ENCODE measurements around the gene ZPR1. TPM values are rescaled to one million over a fixed set of nuclear protein-coding genes. Genes with fewer than 3 reads are reported as not detected.

Gene ZPR1
- polyA plus RNA-seq, 1 donor: 41.3 TPM

DNA sequence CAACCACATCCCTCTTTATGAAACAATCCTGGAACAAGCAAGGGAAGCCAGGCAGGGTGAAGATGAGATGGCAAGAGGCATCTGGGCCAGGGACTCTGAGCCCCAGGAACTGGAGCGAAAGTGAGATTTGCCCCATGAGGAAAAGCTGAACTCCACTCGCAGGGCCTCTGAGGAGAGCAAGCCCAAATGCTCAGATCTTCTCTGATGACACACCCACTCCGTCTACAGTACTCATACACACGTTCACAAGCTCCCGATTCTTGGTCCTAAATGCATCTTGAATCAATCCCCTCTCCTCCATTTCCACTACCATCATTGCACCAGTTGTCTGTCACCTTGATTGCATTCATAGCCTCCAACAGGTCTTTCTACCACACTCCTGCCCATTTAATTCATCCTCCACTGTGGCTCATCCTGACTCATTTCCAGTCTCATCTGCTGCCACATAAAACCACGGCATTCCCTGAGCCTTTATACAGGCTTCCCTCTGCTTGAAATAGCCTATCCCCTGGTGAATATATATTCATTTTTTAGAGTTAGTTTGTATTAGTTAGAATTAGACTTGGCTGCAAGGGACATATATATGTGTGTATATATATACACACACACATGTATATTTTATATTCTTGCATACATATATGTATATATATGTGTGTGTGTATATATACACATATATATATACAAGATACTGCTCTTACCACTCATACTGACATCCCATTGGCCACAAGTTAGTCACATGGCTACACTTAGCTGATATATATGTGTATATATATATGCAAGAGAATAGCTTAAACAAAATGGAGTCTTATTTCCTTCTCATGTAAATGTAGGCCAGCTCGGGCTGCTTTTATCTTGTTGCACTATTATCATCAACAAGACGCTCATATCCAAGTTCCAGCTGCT, 5.3 kb upstream of the ZPR1 start:
- no CpG with 5 or more reads among the region's 8 CpGs for WGBS (ENCODE audit: insufficient coverage, low lambda C conversion rate)

DNA sequence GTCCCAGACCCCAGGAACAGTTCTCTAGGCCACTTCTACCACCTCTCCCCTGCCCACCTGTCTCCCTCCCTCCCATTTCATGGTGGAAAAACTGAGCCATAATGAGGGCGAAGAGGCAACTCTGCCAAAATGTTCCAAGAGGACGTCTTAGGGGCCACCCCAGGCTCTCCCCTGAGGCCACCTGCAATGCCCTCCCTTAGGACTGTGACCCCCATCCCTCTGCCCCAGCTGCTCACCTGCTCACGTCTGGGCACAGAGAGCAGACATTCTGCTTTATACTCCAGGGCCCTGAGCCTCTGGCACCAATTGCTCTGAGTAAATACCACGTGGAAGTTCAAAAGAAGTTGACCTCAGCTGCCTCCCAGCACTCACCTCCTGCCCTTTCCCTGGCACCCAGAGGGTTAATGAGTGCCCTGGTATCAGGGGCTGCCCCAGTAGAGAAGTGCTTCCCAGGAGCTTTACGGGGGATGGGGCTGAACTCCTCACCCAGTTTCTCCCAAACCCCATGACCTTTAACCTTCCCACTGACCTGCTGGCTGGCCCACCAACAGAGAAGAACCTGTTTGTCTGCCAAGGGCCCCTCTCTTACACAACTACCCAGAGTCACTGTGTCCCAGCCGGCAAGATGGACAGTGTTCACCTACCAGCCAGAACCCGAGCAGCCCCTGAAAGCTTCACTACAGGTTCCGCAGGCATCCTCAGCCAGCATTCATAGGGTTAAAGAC, 4.5 kb upstream of the ZPR1 start:
- Histone ChIP-seq H3K9me3 (ENCODE audit: control insufficient read depth, low read depth, low read length) (no peaks in the 10 kb centered on the region), H3K4me3 (ENCODE audit: low read length) (no peak overlapping the region), H3K27me3 (ENCODE audit: control insufficient read depth, insufficient read depth, low read length) (no peaks in the 10 kb centered on the region), H3K36me3 (ENCODE audit: control insufficient read depth, insufficient read depth, low read length) (no peaks in the 10 kb centered on the region), H3K4me1 (ENCODE audit: control insufficient read depth, insufficient read depth, low read length) (peaks cover 31% of the 10 kb centered on the region), H3K27ac (ENCODE audit: low read length) (no peak overlapping the region)
- WGBS (ENCODE audit: insufficient coverage, low lambda C conversion rate): no CpG with 5 or more reads among the region's 8 CpGs
- DNase-seq: no peak

More for the DNA sequence above, 5.3 kb upstream of the ZPR1 start:
- H3K4me3 ChIP-seq (ENCODE audit: low read length): no peak overlapping the region
- no peaks in the 10 kb centered on the region for H3K36me3 ChIP-seq (ENCODE audit: control insufficient read depth, insufficient read depth, low read length)
- peaks cover 31% of the 10 kb centered on the region for H3K4me1 ChIP-seq (ENCODE audit: control insufficient read depth, insufficient read depth, low read length)
- no peak overlapping the region for H3K27ac ChIP-seq (ENCODE audit: low read length)
- no peak for DNase-seq
- no peaks in the 10 kb centered on the region for H3K27me3 ChIP-seq (ENCODE audit: control insufficient read depth, insufficient read depth, low read length)
- no peaks in the 10 kb centered on the region for H3K9me3 ChIP-seq (ENCODE audit: control insufficient read depth, low read depth, low read length)

DNA sequence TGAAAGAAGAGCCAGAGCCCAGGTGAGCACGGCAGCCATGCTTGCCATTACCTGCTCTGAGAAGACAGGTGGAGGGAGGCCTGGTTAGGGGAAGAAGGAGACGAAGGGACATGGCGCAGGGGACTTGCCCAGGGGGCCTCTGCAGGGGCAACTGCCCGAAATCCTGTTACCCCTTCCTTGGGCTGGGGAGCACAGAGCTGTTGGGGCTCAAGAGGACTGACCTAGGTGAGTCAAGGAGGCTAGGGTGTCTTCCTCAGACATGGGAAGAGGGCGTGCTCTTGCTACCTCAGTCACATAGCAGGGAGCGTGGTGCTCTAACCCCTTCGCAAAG, 4.0 kb upstream of the ZPR1 start, which contains the start of gene APOA5:
Gene APOA5 (minus strand): TSS at position 67 of the 331 bp plus-strand sequence. CDS start 19 bp downstream, at position 48.
- Histone ChIP-seq H3K4me3 (ENCODE audit: low read length) (no peak within 1 kb of the TSS), H3K36me3 (ENCODE audit: control insufficient read depth, insufficient read depth, low read length) (no peaks in the 10 kb centered on the region), H3K27ac (ENCODE audit: low read length) (no peak within 1 kb of the TSS), H3K4me1 (ENCODE audit: control insufficient read depth, insufficient read depth, low read length) (peaks cover 32% of the 10 kb centered on the region), H3K9me3 (ENCODE audit: control insufficient read depth, low read depth, low read length) (no peaks in the 10 kb centered on the region), H3K27me3 (ENCODE audit: control insufficient read depth, insufficient read depth, low read length) (no peaks in the 10 kb centered on the region)
- DNase-seq: no peak
- whole genome bisulfite sequencing (ENCODE audit: insufficient coverage, low lambda C conversion rate): no CpG with 5 or more reads among the region's 7 CpGs

DNA sequence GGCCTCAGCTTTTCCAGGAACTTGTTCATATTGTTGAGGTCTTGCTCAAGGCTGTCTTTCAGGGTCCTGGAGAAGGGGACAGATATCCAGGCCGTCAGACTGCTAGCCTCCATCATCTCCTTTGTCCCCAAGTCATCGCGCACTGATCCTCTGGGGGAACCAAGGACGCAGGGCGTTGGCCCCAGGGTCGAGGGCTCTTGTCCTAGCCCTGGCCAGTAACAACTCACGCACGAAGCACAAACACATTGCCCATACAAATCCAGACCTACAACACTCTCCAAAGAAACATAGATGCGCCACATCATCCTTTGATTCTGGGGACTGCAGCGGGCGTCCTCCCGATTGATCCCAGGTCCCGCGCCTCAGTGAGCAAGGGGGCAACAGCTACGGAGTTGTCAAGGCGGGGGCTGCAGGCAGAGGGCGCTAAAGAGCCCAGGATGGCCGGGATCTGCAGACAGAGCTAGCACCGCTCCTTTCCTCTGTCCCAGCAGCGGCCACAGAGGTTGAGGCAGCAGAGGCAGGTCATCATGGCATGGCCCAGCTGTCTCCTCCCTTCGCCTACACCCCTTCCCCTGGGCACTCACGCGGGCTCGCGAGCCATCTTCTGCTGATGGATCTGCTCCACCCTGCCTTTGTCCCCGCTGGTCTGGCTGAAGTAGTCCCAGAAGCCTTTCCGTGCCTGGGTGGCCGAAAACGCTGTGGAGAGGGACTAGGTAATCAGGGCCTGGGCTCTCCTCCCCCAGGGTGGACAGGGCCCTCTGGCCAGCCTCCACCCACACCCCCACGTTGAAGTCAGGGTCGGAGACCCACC, 3.4 kb upstream of the ZPR1 start:
- DNase-seq: peak; percentile 55 to 65
- Histone ChIP-seq H3K36me3 (ENCODE audit: control insufficient read depth, insufficient read depth, low read length) (peaks cover 2% of the 10 kb centered on the region), H3K4me3 (ENCODE audit: low read length) (no peak overlapping the region), H3K27ac (ENCODE audit: low read length) (no peak overlapping the region), H3K9me3 (ENCODE audit: control insufficient read depth, low read depth, low read length) (no peaks in the 10 kb centered on the region), H3K27me3 (ENCODE audit: control insufficient read depth, insufficient read depth, low read length) (no peaks in the 10 kb centered on the region), H3K4me1 (ENCODE audit: control insufficient read depth, insufficient read depth, low read length) (peaks cover 34% of the 10 kb centered on the region)
- 0% methylated on average over 1 of the region's 31 CpGs for WGBS (ENCODE audit: insufficient coverage, low lambda C conversion rate)

DNA sequence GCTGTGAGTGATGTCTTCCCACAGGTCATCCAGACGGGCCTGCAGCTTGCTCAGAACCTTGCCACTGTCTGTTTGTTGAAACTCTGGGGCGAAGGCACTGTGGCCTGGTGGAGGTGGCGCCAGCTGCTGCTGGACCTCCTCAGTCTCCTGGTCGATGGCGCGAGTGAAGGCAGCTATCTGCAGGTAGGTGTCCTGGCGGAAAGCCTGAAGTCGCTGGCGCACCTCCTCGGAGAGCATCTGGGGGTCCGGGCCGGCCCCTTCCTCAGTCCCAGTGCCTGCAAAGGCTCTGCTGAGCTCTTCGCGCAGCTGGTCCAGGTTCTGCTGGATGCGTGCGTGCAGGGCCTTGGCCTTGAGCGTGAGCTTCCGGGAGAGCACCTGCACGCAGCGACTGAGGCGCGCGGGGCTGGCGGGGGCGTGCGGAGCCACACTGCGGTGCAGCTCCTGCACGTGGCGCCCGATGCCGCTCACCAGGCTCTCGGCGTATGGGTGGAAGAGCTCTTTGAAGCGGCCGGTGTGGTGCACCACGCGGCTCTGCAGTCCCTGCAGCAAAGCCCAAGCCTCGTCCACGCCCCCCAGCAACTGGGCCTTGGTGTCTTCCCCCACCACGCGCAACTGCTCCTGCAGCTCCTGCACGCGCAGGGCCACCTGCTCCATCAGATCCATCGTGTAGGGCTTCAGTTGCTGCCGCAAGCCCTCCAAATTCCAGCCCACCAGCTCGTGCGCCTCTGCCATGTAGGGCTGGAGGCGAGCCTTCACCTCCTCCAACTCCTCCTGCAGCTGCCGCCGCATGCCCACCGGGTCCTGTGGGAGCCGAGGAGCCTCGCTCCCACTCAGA, 2.6 kb upstream of the ZPR1 start:
- H3K36me3 ChIP-seq (ENCODE audit: control insufficient read depth, insufficient read depth, low read length): peaks cover 10% of the 10 kb centered on the region
- peaks cover 34% of the 10 kb centered on the region for H3K4me1 ChIP-seq (ENCODE audit: control insufficient read depth, insufficient read depth, low read length)
- H3K27me3 ChIP-seq (ENCODE audit: control insufficient read depth, insufficient read depth, low read length): no peaks in the 10 kb centered on the region
- H3K27ac ChIP-seq (ENCODE audit: low read length): no peak overlapping the region
- no CpG with 5 or more reads among the region's 53 CpGs for WGBS (ENCODE audit: insufficient coverage, low lambda C conversion rate)
- H3K4me3 ChIP-seq (ENCODE audit: low read length): no peak overlapping the region
- DNase-seq: no peak
- H3K9me3 ChIP-seq (ENCODE audit: control insufficient read depth, low read depth, low read length): no peaks in the 10 kb centered on the region

DNA sequence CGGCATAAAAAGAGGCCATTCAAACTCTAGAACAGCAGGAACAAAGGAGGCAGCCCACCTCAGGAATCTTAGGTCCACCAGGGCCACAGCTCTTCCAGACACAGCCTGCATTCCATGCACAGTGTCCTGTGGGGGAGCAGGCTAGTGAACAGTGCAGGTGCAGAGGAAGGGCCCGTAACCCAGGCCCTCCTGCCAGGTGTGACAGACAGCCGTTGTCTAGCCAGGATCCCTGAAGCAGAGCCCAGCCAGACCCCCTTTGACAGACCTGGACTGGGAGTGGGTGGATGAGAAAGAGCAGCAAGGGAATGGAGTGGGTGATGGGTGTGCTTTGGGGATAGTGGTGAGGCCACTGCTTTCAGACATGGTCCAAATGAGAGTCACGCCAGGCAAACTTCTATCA, 1.2 kb upstream of the ZPR1 start:
- peaks cover 24% of the 10 kb centered on the region for H3K36me3 ChIP-seq (ENCODE audit: control insufficient read depth, insufficient read depth, low read length)
- peaks cover 34% of the 10 kb centered on the region for H3K4me1 ChIP-seq (ENCODE audit: control insufficient read depth, insufficient read depth, low read length)
- peak overlapping the region; percentile 88 for H3K4me3 ChIP-seq (ENCODE audit: low read length)
- WGBS (ENCODE audit: insufficient coverage, low lambda C conversion rate): no CpG with 5 or more reads among the region's 4 CpGs
- no peak overlapping the region for H3K27ac ChIP-seq (ENCODE audit: low read length)
- H3K9me3 ChIP-seq (ENCODE audit: control insufficient read depth, low read depth, low read length): no peaks in the 10 kb centered on the region
- no peaks in the 10 kb centered on the region for H3K27me3 ChIP-seq (ENCODE audit: control insufficient read depth, insufficient read depth, low read length)
- no peak for DNase-seq

DNA sequence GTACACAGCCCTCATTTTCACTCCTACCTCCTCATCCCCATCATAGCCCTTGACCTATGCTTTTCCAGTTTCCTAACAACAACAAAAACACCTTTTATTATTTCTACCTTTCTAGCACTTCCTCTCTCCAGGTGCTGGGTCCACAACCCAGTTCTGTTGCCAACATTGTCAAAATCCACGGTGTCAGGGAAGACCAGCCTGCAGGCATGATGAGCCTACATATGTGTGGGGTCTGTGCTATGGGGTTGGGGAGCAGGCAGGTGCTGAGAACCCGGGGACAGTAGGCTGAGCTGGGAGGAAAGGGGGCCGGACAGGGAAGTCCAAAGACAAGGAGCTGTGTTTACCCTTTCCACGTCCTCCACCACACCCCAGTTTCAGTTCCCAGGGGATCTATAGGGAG, 711 bp upstream of the ZPR1 start:
- whole genome bisulfite sequencing (ENCODE audit: insufficient coverage, low lambda C conversion rate): no CpG with 5 or more reads among the region's 4 CpGs
- peaks cover 28% of the 10 kb centered on the region for H3K36me3 ChIP-seq (ENCODE audit: control insufficient read depth, insufficient read depth, low read length)
- peak overlapping the region; percentile 94 for H3K27ac ChIP-seq (ENCODE audit: low read length)
- DNase-seq: peak in 1 of 2 donors; percentile 44
- H3K9me3 ChIP-seq (ENCODE audit: control insufficient read depth, low read depth, low read length): no peaks in the 10 kb centered on the region
- H3K4me1 ChIP-seq (ENCODE audit: control insufficient read depth, insufficient read depth, low read length): peaks cover 34% of the 10 kb centered on the region
- peak overlapping the region; percentile 88 for H3K4me3 ChIP-seq (ENCODE audit: low read length)
- H3K27me3 ChIP-seq (ENCODE audit: control insufficient read depth, insufficient read depth, low read length): no peaks in the 10 kb centered on the region

DNA sequence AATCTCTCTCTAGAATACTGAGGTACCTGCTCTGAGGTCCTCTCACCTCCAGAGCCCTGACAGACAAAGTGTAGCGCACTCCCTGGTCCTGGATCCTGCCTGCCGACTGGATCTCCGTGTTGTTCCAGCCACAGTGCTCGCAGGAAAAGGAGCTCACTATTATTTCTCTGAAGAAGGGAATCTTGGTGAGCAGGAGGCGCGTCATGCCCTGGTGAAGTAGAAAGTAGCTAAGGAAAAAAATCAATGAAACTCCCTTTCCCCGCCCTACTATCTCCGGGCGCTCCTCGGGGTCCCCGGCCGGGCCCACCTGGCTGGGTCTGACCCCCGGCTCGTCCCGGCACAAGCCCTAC, 412 bp downstream of the ZPR1 start:
- peaks cover 40% of the 10 kb centered on the region for H3K36me3 ChIP-seq (ENCODE audit: control insufficient read depth, insufficient read depth, low read length)
- no CpG with 5 or more reads among the region's 15 CpGs for whole genome bisulfite sequencing (ENCODE audit: insufficient coverage, low lambda C conversion rate)
- no peaks in the 10 kb centered on the region for H3K27me3 ChIP-seq (ENCODE audit: control insufficient read depth, insufficient read depth, low read length)
- peak overlapping the region; percentile 10 for H3K27ac ChIP-seq (ENCODE audit: low read length)
- H3K9me3 ChIP-seq (ENCODE audit: control insufficient read depth, low read depth, low read length): no peaks in the 10 kb centered on the region
- no peak for DNase-seq
- H3K4me1 ChIP-seq (ENCODE audit: control insufficient read depth, insufficient read depth, low read length): peaks cover 30% of the 10 kb centered on the region
- peak overlapping the region; percentile 88 for H3K4me3 ChIP-seq (ENCODE audit: low read length)

DNA sequence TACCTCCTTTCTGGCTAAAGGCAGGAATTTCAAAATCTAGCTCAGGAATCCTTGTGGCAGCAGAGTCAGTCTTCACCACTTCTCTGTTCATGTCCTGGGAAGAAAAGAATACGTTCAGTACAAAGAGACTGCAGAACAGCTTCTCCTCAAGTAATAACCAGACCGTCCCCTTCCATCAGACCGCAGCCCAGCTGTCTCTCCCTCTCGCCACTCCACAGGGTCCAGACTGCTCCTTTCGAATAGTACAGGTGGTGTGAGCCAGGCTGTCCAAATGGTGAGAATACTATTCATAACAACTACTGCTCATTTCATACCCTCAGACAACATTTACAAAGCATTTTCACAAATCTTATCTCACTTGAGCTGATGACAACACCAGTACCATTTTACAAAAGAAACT, 857 bp downstream of the ZPR1 start:
- H3K4me3 ChIP-seq (ENCODE audit: low read length): peak overlapping the region; percentile 88

More for the DNA sequence above, 857 bp downstream of the ZPR1 start:
- no peak for DNase-seq
- Histone ChIP-seq H3K4me1 (ENCODE audit: control insufficient read depth, insufficient read depth, low read length) (peaks cover 26% of the 10 kb centered on the region), H3K36me3 (ENCODE audit: control insufficient read depth, insufficient read depth, low read length) (peaks cover 41% of the 10 kb centered on the region), H3K27me3 (ENCODE audit: control insufficient read depth, insufficient read depth, low read length) (no peaks in the 10 kb centered on the region), H3K27ac (ENCODE audit: low read length) (no peak overlapping the region), H3K9me3 (ENCODE audit: control insufficient read depth, low read depth, low read length) (no peaks in the 10 kb centered on the region)
- WGBS (ENCODE audit: insufficient coverage, low lambda C conversion rate): no CpG with 5 or more reads among the region's 5 CpGs
